ENCODE data around the gene EIF4B. TPM values are rescaled to one million over a fixed set of nuclear protein-coding genes. Genes with fewer than 3 reads are reported as not detected.

EIF4B gene
- total RNA-seq, 2 donors from 2014 or later, result 340 to 372 TPM

GRCh38 chr12:53086361-53086760 lies 80.1 kb downstream of the EIF4B start:
- DNase-seq (ENCODE audit: low spot score) (no peak), ATAC-seq (no peak)
- Mint-ChIP-seq H3K9me3 (no peaks in the 10 kb centered on the region), H3K27ac (no peak overlapping the region), H3K36me3 (no peaks in the 10 kb centered on the region), H3K4me3 (no peak overlapping the region), H3K4me1 (ENCODE audit: low read depth in 2 of 2) (no peaks in the 10 kb centered on the region), H3K27me3 (peaks cover 7 to 15% of the 10 kb centered on the region in 2 donors)

GRCh38 chr12:53090105-53090504 lies 83.8 kb downstream of the EIF4B start:
- Mint-ChIP-seq H3K36me3 (no peaks in the 10 kb centered on the region), H3K9me3 (no peaks in the 10 kb centered on the region), H3K4me3 (no peak overlapping the region), H3K27ac (no peak overlapping the region), H3K27me3 (peaks cover 7 to 20% of the 10 kb centered on the region in 2 donors), H3K4me1 (ENCODE audit: low read depth in 2 of 2) (peaks cover 0 to 8% of the 10 kb centered on the region in 2 donors)
- ATAC-seq (no peak), DNase-seq (ENCODE audit: low spot score) (no peak)

- no peaks in the 10 kb centered on the region for H3K36me3 Mint-ChIP-seq
- no peak for ATAC-seq
- no peaks in the 10 kb centered on the region for H3K9me3 Mint-ChIP-seq
- DNase-seq (ENCODE audit: low spot score), result no peak
- H3K27me3 Mint-ChIP-seq, result peaks cover 7 to 21% of the 10 kb centered on the region in 2 donors
- H3K4me3 Mint-ChIP-seq, result no peak overlapping the region
- peaks cover 0 to 8% of the 10 kb centered on the region in 2 donors for H3K4me1 Mint-ChIP-seq (ENCODE audit: low read depth in 2 of 2)
- no peak overlapping the region for H3K27ac Mint-ChIP-seq
Observed at GRCh38 chr12:53090554-53090953, 84.3 kb downstream of the EIF4B start.

- no peak for DNase-seq (ENCODE audit: low spot score)
- Mint-ChIP-seq H3K9me3 (no peaks in the 10 kb centered on the region), H3K4me1 (ENCODE audit: low read depth in 2 of 2) (peaks cover under 1 to 8% of the 10 kb centered on the region in 2 donors), H3K4me3 (no peak overlapping the region), H3K27me3 (peaks cover 7 to 17% of the 10 kb centered on the region in 2 donors), H3K27ac (no peak overlapping the region), H3K36me3 (no peaks in the 10 kb centered on the region)
- ATAC-seq, result no peak
Observed at GRCh38 chr12:53091756-53092155, 85.5 kb downstream of the EIF4B start.

Other genes starting within 250 kb of the EIF4B start
- not detected for gene KRT76, start 229.1 kb upstream of the EIF4B start, total RNA-seq
- gene KRT3, start 210.3 kb upstream of the EIF4B start, total RNA-seq, result not detected
- not detected for gene KRT4, start 192.3 kb upstream of the EIF4B start, total RNA-seq
- gene KRT79, start 172.1 kb upstream of the EIF4B start, total RNA-seq, result not detected
- not detected for gene KRT78, start 157.5 kb upstream of the EIF4B start, total RNA-seq
- gene KRT8, start 101.4 kb upstream of the EIF4B start, total RNA-seq, result under 1 TPM in 1 of 2 donors, not detected in 1; 0.33 TPM
- under 1 TPM; 0.67 to 0.74 TPM for gene KRT18, start 57.3 kb upstream of the EIF4B start, total RNA-seq
- 1 to 10 TPM; 2.4 to 2.8 TPM for gene TNS2, start 43.6 kb downstream of the EIF4B start, total RNA-seq
- gene SPRYD3, start 72.9 kb downstream of the EIF4B start, total RNA-seq, result 10 to 100 TPM; 56.5 to 60.3 TPM
- not detected for gene IGFBP6, start 91.2 kb downstream of the EIF4B start, total RNA-seq
- gene SOAT2, start 97.0 kb downstream of the EIF4B start, total RNA-seq, result under 1 TPM in 1 of 2 donors, not detected in 1; 0.26 TPM
- 10 to 100 TPM; 34.6 to 53.1 TPM for gene ZNF740, start 174.3 kb downstream of the EIF4B start, total RNA-seq
- gene CSAD, start 174.5 kb downstream of the EIF4B start, total RNA-seq, result 10 to 100 TPM; 26.0 to 43.2 TPM
- gene ITGB7, start 200.8 kb downstream of the EIF4B start, total RNA-seq, result 10 to 100 TPM; 53.0 to 81.0 TPM
- 10 to 100 TPM in 1 of 2 donors, 1 to 10 TPM in 1; 5.8 to 13.3 TPM for gene RARG, start 225.8 kb downstream of the EIF4B start, total RNA-seq

All from natural killer cell treated with Interleukin-12 subunit alpha and Interleukin-12 subunit beta and Interleukin-15 and Interleukin-18, amount 100 ng/mL, for 72 hours (primary cell).